IPS-18c (cell line): ENCODE measurements around the gene NFXL1.

Experiments
- H3K4me3 ChIP-seq: 2 replicates; pipeline ENCODE4 v1.7.0; 2013; ENCODE audit warnings: low read depth, mild to moderate bottlenecking, low read length, moderate library complexity; ENCODE audit not compliant: insufficient read depth
- H3K9me3 ChIP-seq: one replicate; pipeline ENCODE4 v1.6.1; 2013; ENCODE audit warnings: mild to moderate bottlenecking, low read length, moderate library complexity; ENCODE audit not compliant: control insufficient read depth, insufficient read depth

NFXL1 gene

DNA sequence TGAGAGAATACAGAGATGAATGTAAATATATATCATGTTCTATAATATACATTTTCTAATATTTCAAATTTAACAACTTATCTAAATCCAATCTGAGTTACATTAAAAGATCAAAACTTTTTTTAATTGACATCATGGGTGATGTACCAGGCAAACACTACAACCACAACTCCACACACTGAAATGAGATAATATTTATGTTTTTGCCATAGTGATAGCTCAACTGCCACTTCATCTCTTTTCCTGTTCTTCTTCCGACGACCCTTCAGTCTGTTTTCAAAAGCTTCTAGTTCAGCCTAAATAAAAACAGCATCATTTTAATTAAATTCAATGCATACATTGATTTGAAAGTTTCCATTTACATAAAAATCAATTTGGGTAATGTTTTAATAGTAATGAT, 66.3 kb downstream of the NFXL1 start:
- no peak overlapping the region for H3K4me3 ChIP-seq
- no peaks in the 10 kb centered on the region for H3K9me3 ChIP-seq

GRCh38 chr4:47842985-47843384, 71.4 kb downstream of the NFXL1 start:
- Histone ChIP-seq H3K9me3 (no peaks in the 10 kb centered on the region), H3K4me3 (no peak overlapping the region)

GRCh38 chr4:47840291-47840690, 74.1 kb downstream of the NFXL1 start:
- H3K9me3 ChIP-seq, result no peaks in the 10 kb centered on the region
- H3K4me3 ChIP-seq, result no peak overlapping the region

- Histone ChIP-seq H3K4me3 (no peak overlapping the region), H3K9me3 (no peaks in the 10 kb centered on the region)
Observed at GRCh38 chr4:47839259-47839658, 75.1 kb downstream of the NFXL1 start.

GRCh38 chr4:47838445-47838844, 75.9 kb downstream of the NFXL1 start:
- H3K9me3 ChIP-seq, result no peaks in the 10 kb centered on the region
- no peak overlapping the region for H3K4me3 ChIP-seq

GRCh38 chr4:47837908-47838294, 76.5 kb downstream of the NFXL1 start, which contains the start of gene CORIN:
Gene CORIN, minus strand, starts transcription at chr4:47838067. Its CDS starts 118 bp downstream, at chr4:47837949.
- peak within 1 kb of the TSS; percentile 71 for H3K4me3 ChIP-seq
- no peaks in the 10 kb centered on the region for H3K9me3 ChIP-seq

GRCh38 chr4:47837094-47837907, 77.1 kb downstream of the NFXL1 start:
- H3K9me3 ChIP-seq, result no peaks in the 10 kb centered on the region
- H3K4me3 ChIP-seq, result peak overlapping the region; percentile 71

- Histone ChIP-seq H3K4me3 (peak overlapping the region; percentile 71), H3K9me3 (no peaks in the 10 kb centered on the region)
Observed at GRCh38 chr4:47836641-47837093, 77.7 kb downstream of the NFXL1 start.

GRCh38 chr4:47835494-47835893, 78.9 kb downstream of the NFXL1 start:
- Histone ChIP-seq H3K9me3 (no peaks in the 10 kb centered on the region), H3K4me3 (no peak overlapping the region)

- Histone ChIP-seq H3K9me3 (no peaks in the 10 kb centered on the region), H3K4me3 (no peak overlapping the region)
Observed at GRCh38 chr4:47831026-47831679, 83.2 kb downstream of the NFXL1 start.

- Histone ChIP-seq H3K9me3 (no peaks in the 10 kb centered on the region), H3K4me3 (no peak overlapping the region)
Observed at GRCh38 chr4:47830265-47831025, 83.9 kb downstream of the NFXL1 start.

DNA sequence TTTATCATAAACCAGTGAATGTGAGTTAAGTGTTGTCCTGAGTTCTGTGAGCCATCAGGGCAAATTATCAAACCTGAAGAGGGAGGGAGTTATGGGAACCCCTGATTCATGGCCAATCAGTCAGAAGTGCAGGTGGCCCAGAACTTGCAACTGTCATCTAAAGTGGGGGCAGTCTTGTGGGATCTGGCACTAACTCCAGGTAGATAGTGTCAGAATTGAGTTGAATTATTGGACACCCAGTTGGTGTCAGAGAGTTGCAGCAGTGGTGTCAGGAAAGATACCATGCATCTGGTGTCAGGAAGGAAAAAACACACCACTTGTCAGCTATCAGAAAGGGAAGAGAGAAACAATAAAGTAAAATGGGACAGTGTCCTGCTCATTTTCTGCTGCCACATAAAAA, 84.9 kb downstream of the NFXL1 start:
- no peaks in the 10 kb centered on the region for H3K9me3 ChIP-seq

GRCh38 chr4:47827343-47828047, 86.9 kb downstream of the NFXL1 start:
- H3K4me3 ChIP-seq, result no peak overlapping the region
- H3K9me3 ChIP-seq, result no peaks in the 10 kb centered on the region

More for the DNA sequence above, 84.9 kb downstream of the NFXL1 start:
- no peak overlapping the region for H3K4me3 ChIP-seq

GRCh38 chr4:47824840-47825239, 89.5 kb downstream of the NFXL1 start:
- Histone ChIP-seq H3K9me3 (no peaks in the 10 kb centered on the region), H3K4me3 (no peak overlapping the region)

DNA sequence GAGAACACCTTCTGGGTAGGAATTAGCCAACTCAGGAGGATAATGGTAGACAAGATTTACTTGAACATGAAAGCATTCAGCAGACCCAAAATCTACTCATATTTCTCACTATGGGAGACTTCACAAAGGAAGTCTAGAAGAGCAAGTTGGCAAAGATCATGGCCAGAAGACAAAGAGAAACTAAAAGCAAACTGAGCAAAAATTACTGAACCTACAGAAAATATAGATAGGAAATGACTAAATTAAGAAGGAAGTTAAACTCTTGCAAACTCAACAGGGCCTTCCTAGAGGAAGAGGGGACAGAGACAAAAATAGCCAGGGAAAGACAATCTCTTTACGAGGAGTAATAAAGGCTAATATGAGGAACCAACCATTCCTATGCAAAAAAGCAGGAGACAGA, 95.2 kb downstream of the NFXL1 start:
- Histone ChIP-seq H3K4me3 (no peak overlapping the region), H3K9me3 (no peaks in the 10 kb centered on the region)

DNA sequence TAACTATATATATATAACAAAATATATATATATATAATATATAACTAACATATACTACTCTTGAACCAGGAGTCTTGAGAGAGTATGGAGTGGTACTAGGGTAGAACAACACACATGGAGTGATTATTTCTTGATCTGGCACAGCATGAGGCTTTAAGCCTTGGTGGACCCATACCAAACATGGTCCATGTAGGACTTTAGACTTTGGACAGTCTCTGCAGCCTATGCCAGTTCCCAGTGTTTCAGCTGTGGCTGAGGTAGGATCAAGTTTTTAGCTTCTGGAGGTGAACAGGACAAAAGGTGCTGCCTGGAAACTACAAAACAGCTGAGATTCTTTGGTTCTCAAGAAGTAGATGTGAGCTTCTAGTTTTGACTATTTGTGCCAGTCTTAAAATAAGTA, 97.1 kb downstream of the NFXL1 start:
- Histone ChIP-seq H3K4me3 (no peak overlapping the region), H3K9me3 (no peaks in the 10 kb centered on the region)

DNA sequence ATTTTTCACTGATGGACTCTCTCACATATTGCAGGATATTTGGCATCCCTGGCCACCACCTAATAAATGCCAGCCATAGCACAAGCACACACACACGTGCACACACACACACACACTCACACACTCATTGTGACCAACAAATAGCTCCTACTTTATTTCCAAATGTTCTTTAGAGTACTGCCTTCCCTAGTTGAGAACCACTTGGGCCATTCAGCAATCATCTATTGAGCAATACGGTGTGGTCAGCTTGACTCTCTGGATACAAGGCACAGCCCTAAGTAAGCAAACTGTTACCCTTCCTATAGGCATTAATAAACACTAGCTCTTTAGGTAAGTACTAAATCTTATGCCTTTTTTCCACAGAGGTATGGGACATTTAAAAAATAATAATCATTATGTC, 97.6 kb downstream of the NFXL1 start:
- Histone ChIP-seq H3K9me3 (no peaks in the 10 kb centered on the region), H3K4me3 (no peak overlapping the region)
